ENCODE results near the gene TTC39A.
A peak's percentile ranks its signal among the peaks of the same experiment; 100 is the strongest.

TTC39A gene

DNA sequence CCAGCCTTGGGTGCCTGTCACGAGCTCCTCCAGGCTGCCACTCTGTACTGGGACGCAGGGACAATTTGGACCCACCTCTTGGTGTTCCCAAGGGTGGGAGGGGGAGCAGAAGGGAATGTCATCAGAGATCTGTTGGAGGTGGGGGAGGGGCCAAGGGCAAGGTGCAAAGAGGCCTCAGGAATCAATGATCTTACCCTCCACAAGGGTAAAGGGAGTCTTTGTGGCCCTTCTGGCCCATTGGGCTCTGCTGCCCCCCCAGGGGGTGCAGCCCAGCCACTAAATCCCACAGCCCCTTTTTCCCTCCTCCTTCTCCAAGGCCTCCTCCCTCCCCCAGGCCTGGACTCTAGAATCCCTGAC lies 8.5 kb downstream of the TTC39A start:
- no peak for DNase-seq
- in situ Hi-C loops (cut with HindIII; ENCODE audit: low pct_ligation_motif_present, low pct_unique_long_range_greater_than_20kb, low sequenced_read_pairs), result no loop called here

DNA sequence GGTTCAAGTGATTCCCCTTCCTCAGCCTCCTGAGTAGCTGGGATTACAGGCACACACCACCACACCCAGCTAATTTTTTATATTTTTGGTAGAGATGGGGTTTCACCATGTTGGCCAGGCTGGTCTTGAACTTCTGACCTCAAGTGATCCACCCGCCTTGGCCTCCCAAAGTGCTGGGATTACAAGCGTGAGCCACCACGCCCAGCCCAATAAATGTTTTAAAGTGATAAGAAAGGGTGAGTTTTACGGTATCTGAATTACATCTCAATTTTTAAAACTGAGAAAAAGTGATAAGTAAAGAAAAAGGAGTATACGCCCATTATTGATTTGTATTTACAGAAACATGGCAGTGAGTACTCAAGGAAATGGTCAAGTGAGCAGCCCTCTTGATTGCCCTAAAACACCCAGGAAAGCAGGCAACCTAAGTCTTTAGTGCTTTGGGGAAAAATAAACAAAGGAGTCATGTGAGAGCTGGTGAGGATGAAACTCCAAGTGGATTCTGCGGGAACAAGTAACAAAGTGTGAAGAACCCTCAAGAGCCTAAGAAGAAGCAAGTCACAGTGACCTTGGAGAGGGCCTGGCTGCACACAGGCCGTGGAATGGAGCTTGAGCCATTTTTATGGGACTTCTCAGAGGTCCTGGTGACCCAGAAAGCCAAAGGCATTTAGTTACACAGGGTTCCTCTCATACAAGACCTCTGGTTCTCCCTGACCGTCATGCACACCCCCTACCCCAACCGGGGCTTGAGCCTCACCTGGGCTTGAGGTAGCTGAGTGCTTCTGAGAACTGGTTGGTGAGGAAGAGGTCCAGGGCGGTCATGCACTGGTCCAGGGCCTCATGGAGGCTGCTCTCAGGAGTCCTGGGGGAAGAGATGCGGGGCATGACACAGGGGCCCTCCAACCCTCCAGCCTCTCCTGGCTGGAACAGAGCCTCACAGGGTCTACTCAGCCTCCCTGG lies 9.1 kb downstream of the TTC39A start:
- no peak for DNase-seq
- in situ Hi-C loops (cut with HindIII; ENCODE audit: low pct_ligation_motif_present, low pct_unique_long_range_greater_than_20kb, low sequenced_read_pairs), result no loop called here

DNA sequence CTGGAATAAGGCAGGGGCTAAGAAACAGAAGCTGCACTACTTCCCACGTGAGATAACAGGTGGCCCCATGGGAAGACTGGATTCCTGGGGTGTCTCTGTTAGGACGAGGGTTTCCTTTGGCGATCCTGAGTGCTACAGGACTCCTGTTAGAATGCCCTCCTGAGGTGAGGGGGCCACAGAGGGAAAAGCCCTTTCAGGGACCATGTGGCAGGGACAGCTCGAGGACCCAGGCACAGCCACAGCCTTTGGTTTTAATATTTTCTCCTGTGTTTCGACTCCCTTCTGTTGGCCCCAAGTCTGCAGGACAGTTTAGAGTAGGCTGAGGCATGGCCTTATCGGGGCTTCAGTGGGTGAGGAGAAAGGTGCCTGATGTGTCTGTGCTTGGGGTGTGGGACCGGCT lies 12.6 kb downstream of the TTC39A start:
- no peak for DNase-seq
- in situ Hi-C loops (cut with HindIII; ENCODE audit: low pct_ligation_motif_present, low pct_unique_long_range_greater_than_20kb, low sequenced_read_pairs), result no loop called here

DNA sequence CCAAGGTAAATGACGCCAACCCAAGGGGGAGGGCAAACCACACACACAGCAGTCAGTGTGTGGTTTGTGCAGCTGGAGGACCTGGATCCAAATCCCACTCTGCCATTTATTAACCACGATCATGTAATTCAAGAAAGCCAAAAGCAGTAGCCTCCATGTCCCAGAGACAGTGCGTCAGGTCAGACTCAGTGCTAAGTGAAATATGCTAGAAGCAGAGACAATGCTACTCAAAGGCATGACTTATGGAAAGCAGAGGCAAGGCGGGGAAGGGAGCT lies 13.6 kb downstream of the TTC39A start:
- DNase-seq, result no peak
- in situ Hi-C loops (cut with HindIII; ENCODE audit: low pct_ligation_motif_present, low pct_unique_long_range_greater_than_20kb, low sequenced_read_pairs), result no loop called here

DNA sequence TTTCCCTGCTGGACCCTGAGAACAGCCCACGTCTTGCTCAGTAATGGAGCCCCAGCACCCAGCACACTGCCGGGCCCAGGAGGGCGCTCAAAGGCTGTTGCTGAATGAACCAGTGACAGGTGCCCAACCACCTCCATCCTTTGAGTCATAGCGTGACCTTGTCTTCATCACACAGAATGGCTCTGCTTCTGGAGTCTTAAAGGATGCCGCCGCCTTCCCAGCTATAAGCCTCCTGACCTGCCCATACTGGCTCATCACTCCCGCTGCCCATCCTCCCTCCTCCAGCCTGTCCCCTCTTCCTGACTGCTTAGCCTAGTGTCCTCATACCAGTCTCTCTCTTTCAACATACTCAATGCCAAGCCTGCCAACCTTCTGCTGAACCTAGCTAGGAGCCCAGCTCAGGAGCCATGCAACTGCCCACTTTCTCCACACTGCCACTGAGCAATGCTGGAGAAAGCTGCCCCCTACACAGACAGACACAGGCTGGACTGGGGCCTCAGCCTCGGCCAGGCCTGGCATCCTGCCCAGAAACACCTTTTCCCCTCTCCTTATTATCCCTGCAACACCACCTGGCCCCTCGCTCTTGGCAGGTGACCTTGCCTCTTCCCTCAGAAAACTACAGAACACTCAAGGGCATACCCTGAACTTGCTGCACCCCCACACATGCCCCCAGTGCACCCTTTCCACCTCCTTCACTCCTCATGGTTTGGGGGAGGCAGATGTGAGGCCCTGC lies 14.1 kb downstream of the TTC39A start:
- DNase-seq, result no peak
- in situ Hi-C loops (cut with HindIII; ENCODE audit: low pct_ligation_motif_present, low pct_unique_long_range_greater_than_20kb, low sequenced_read_pairs), result no loop called here

DNA sequence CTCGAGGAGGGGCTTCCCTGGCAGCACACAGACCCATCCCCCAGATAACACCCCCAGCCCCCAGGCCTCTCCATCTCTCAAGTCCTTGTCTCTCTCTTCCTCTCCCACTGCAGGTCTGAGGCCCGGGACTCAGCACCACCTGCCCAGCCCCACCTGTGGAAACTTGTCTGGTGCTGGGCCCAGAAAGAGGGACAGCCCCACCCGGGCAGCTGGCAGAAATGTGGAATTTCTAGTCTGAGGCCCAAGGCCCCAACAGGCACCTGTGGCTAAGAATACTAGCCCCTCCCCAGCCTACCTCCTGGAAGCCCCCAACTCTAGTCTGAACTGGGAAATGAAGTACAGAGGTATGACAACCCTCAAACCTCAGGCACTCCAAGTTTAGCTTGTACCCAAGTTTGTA lies 15.4 kb downstream of the TTC39A start:
- DNase-seq, result no peak
- in situ Hi-C loops (cut with HindIII; ENCODE audit: low pct_ligation_motif_present, low pct_unique_long_range_greater_than_20kb, low sequenced_read_pairs), result no loop called here

DNA sequence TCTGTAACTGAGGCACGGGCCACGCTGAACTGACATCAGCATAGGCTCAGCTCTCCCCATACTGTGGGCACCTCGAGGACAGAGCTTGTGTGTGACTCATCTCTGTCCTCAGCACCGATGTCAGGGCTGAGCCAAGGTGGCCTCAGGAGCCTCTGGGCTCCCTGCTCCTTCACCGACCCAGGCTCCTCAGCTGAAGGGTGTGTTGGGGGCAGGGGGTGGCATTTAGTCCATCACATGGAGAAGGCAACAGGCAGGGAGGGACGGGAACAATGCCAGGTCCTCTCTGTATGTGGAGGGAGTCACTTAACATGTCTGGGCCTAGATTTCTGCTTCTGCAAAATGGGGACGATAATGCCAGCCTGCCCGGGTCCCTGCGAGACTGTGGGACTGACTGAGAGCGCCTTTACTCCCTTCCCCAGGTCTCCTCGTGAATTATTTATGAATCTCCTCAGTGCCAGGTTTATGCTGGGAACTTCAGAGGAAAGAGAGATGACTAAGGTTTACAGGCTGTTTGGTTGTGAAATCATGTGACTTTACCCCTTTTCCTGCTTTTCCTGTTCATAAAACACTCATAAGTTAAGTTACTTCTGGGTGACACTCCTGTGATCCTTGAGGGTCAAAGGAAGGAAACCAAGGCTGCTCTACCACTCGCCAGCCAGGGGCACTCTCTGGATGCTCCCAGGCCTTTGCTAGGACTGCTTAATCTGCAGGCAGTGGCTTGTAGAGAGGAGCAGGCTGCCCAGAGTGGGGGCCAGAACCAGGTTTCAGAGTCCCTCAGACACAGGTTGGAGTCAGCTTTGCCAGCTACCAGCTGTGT lies 16.2 kb downstream of the TTC39A start:
- peak; percentile 81 for DNase-seq
- in situ Hi-C loops (cut with HindIII; ENCODE audit: low pct_ligation_motif_present, low pct_unique_long_range_greater_than_20kb, low sequenced_read_pairs), result no loop called here

DNA sequence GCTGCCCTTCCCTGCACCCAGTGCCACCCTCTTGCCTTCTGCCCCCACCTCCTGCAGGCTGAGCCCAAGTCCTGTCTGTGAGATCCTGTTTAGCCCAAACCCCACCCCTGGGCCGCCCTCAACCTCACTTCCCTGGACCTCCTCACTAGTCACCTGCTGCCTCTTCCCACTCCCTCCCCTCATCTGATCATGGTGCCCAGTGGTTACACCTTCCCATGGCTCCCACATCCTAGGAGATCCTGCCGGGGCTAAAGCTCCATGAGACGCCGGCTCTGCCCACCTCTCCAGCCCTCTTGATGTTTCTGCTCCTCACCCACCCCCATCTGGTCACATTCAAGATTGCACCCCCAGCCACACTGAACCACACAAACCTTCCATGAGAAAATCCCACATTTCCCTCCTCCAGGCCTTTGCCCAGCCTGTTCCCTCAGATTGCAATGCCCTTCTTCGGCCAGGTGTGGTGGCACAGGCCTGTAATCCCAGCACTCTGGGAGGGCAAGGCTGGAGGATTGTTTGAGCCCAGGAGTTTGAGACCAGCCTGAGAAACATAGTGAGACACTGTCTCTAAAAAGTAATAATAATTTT lies 17.0 kb downstream of the TTC39A start:
- peak; percentile 49 for DNase-seq
- in situ Hi-C loops (cut with HindIII; ENCODE audit: low pct_ligation_motif_present, low pct_unique_long_range_greater_than_20kb, low sequenced_read_pairs), result no loop called here

DNA sequence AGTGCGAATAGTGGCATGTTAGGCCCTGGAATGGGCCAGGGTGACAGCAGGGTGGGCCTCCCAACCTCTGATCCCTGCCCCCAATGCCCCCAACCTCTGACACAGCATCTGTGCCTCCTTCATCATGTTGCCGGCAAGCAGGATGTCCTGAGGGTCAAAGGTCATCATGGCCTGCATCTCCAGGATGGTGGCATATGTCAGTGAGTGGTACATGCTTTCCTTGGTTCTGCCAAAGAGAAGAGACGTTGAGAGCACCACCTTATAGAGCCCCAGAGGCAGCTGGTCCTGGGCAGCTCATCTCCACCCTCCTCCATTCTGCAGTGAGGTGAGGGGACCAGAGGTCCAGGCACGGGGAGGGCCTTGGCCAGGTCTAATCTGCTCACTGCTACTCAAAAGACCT lies 17.6 kb downstream of the TTC39A start:
- no peak for DNase-seq
- in situ Hi-C loops (cut with HindIII; ENCODE audit: low pct_ligation_motif_present, low pct_unique_long_range_greater_than_20kb, low sequenced_read_pairs), result no loop called here

DNA sequence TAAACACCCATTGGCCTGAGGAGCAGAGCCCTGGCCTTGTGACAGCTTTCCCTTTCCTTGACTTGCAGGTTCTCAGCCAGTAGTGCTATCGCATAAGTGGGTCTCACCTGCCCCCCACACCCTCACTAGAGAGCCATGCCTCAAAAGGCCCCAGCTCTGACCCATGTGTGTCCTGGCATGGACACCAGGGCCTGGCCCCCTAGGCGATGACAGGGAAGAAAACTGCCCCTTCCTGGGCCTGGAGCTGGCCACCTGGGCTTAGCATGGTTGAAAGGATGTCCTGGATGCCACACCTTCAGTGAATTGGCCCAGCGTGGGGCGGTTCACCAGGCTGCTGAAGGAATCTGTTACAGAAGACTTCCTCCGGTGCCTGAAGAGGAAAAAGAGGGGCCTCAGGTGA lies 18.5 kb downstream of the TTC39A start:
- no peak for DNase-seq
- in situ Hi-C loops (cut with HindIII; ENCODE audit: low pct_ligation_motif_present, low pct_unique_long_range_greater_than_20kb, low sequenced_read_pairs), result no loop called here

DNA sequence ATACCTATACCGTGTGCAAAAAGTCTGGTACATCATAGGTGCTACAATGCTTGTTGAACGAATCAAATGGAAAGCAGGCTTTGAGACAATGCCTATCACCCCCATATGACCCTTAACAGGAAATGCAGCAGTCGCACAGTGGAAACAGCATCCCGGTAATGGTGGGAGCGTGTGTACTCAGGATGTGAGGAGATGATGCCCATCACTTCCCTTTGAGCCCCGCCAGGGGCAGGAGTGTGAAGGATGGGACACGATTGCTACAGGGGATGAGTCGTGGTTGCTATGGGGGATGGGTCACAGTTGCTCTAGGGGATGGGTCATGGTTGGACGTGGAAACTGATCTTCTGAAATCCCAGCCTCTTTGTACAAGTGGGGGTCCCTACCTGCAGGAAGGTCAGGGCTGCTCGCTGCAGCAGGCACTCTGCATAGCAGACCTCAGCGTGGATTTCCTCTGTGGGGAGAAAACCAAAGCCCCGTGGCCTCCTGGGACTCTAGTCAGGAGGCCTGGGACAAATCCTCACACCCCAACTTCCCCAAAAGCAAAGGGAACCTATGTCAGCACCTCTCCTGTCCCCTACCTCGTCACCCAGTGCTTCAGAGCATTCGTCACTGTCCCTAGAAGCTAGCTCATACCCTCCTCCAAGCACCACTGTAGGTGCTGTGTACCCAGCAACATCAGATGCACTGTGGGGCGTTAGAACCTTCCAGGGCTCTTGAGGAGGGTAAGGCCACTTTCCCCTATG lies 19.3 kb downstream of the TTC39A start:
- in situ Hi-C loops (cut with HindIII; ENCODE audit: low pct_ligation_motif_present, low pct_unique_long_range_greater_than_20kb, low sequenced_read_pairs), result no loop called here
- no peak for DNase-seq

DNA sequence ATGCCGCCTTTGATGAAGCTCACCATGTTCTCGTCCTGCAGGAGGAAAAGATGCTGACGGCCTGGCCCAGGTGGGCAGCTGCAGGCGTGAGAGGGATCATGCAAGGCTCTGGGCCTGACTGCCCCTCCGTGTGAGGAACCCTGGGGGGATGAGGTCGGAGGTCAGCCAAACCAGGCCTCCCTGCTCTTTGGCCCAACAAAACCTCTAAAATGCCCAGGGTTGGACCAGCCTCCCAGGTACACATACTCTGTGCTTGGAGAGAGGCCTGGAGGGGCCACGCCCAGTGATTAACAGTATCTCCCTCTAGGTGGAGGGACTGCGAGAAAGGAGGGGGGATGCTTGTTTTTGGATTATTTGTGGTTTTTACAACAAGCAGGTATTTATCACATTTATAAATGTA lies 21.1 kb downstream of the TTC39A start:
- in situ Hi-C loops (cut with HindIII; ENCODE audit: low pct_ligation_motif_present, low pct_unique_long_range_greater_than_20kb, low sequenced_read_pairs), result no loop called here
- DNase-seq, result no peak

DNA sequence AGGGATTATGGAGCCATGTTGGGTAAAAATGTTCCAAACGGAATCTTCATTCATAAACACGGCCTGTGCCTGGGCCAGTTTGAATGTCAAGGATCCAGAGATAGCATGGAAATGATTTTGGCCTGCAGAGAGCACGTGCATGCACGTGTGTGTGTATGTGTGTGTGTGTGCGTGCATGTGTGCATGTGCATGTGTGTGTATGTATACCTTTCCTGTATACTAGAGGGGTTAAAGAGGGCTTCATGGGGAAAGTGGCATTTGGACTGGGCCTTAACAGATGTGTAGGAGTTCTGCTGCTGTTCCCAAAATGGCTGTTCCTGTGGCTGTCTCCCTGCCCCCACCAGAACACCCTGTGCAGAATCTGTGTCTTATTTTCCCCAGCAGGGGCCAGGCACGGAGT lies 21.7 kb downstream of the TTC39A start:
- no peak for DNase-seq
- in situ Hi-C loops (cut with HindIII; ENCODE audit: low pct_ligation_motif_present, low pct_unique_long_range_greater_than_20kb, low sequenced_read_pairs), result no loop called here

DNA sequence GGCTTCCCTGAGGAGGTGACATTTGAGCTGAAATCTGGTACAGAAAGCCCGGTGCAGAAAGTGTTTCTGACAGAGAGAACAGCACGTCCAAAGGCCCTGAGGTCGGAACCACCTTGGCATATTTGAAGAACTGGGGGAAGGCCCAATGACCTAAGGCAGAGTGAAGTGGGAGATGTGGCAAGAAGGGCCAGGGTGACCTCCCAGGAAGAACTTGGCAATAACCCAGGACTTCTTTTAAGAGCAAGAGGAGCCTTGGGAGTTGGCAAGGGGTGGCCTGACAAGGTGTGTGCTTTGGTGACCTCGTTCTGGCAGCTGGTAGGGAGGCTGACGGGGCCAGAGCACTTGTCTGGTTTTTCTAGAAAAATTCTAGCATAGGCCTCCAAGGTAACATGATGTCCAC lies 23.4 kb downstream of the TTC39A start:
- DNase-seq, result no peak
- in situ Hi-C loops (cut with HindIII; ENCODE audit: low pct_ligation_motif_present, low pct_unique_long_range_greater_than_20kb, low sequenced_read_pairs), result no loop called here

DNA sequence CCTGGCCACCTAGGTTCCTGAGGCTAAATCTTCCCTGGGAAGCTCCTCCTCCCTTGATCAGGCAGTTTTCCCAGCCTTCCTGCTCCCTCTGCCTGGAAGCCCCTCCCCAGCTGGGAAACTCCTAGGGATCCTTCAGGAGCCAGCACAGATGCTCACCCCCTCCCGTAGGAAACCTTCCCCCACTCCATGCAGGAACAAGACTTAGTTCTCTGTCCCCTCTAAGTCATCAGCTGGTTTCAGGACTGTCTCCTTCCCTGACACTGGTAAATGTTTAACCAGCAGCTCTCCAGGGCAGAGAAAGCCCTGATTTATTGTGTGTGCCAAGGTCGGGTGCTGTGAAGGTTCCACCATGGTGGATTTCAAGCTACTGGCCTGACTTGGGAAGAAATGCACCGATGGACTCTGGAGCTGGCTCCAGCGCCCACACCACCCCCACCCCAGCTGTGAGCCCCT lies 25.0 kb downstream of the TTC39A start:
- DNase-seq, result peak; percentile 39
- in situ Hi-C loops (cut with HindIII; ENCODE audit: low pct_ligation_motif_present, low pct_unique_long_range_greater_than_20kb, low sequenced_read_pairs), result no loop called here

DNA sequence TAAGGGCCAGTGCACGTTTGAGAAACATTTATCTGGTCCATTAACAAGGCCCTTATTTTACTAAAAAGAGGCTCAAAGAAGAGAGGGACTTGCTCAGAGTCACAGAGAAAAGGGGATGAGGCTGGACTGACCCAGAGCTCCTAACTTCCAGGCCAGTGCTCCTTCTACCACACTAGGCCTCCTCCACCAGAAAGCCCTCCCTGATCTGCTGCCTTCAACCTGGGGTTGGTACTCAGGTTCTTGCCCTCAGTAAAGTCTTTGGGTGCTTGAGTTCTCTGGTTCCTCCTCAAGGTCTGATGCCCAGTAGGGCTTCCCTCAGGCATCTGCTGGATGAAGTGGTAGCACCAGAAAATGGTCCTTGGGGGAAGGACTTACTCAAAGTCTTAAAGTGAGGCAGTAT lies 26.0 kb downstream of the TTC39A start:
- in situ Hi-C loops (cut with HindIII; ENCODE audit: low pct_ligation_motif_present, low pct_unique_long_range_greater_than_20kb, low sequenced_read_pairs), result no loop called here
- DNase-seq, result no peak

DNA sequence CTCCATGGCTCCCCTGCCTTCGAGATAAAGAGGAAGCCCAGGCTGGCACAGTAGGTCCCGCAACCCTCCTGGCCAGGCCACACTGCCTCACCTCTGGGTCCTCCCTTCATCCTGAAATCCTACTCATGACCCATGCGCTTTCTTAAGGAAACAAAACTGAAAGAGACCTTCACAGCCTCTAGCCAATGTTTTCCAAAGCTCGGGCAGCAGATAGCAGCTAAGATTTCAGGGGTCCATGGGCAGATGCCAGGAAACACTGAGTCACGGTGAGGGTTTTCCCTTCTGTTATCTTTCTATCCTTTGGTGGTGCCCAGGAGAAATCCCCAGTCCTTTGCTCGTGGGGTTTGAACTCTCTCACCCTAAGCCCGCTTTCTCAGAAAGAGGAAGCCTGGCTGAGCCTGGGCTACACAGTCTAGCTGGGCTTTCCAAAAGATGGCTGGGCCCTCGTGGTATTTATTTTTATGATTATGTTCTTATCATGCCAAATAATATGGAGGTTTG lies 26.6 kb downstream of the TTC39A start:
- in situ Hi-C loops (cut with HindIII; ENCODE audit: low pct_ligation_motif_present, low pct_unique_long_range_greater_than_20kb, low sequenced_read_pairs), result no loop called here
- DNase-seq, result no peak

DNA sequence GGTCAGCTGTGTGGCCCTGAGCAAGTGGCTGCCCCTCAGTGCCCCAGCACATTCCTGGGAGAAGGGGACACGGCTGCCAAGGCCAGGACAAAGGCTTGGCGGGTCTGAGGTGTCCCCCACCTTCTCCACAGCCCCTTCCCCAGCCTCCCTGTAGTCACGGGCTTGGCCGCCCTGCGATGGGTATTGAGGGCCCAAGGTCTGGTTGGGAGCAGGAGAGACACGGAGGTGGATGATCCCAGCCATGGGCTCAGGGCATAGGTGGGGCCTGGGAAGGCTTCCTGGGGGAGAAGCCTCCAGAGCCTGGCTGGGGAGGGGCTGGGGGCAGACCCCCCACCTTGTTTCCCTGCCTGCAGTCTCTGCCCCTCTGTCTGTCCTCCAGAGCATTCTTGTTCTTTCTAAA lies 27.0 kb downstream of the TTC39A start:
- in situ Hi-C loops (cut with HindIII; ENCODE audit: low pct_ligation_motif_present, low pct_unique_long_range_greater_than_20kb, low sequenced_read_pairs), result no loop called here
- no peak for DNase-seq
